Measurements from ENCODE around the gene EXOC5.
"Not testable (repeated sequence)": the region's sequence is repeated elsewhere in the genome, so short reads cannot be mapped to it uniquely, and the experiment has no call there.

The EXOC5 gene

DNA sequence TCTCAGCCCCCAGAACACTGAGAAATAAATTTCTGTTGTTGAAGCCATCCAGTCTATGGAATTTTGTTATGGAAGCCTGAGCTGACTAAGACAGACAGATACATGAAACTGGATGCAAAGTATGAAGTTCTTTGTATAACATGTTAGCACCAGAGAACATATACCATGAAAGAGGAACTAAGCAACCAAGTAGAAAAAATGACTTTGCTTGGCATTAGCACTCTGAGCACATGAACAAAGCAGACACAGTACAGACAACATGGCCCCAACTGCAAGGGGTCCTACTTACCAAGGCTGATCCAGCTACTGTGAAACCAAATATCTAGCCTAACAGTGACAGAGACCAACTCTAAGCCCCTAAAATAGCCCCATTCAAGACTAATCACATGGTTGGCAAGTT is 13.8 kb downstream of the EXOC5 start:
- no peak for DNase-seq (ENCODE audit: low spot score)

DNA sequence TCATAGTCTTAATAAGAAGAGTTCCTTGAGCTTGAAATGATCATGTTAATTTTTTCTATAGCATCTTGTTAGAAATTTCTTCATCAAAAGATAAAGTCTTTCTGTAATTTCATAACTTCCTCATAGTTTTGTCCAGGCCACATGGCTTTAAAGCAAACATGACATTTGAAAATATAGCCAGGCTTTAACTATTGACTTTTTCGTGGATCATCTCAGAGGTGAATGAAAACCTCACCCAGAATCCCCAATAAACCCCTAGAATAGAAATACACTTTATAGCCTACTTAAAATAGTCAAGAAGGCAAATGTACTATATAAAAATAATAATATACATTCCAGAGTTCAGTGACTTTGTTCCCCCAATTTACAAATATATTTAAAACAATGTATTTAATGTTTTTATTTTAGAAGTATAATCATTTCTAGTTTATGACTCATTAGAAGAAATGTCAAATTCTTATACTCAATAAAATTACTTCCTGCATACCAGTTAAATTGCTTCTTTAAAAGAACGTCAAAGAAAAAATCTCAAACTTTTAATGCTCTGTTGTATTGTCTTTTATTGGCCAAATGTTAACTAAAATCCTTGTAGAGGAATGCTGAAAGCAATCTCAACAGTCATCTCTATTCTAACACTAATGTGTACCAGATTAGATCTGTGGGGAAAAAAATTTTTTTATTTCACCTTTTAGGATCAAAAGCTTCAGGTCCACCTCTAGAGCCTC is 21.6 kb downstream of the EXOC5 start:
- no peak for DNase-seq (ENCODE audit: low spot score)

DNA sequence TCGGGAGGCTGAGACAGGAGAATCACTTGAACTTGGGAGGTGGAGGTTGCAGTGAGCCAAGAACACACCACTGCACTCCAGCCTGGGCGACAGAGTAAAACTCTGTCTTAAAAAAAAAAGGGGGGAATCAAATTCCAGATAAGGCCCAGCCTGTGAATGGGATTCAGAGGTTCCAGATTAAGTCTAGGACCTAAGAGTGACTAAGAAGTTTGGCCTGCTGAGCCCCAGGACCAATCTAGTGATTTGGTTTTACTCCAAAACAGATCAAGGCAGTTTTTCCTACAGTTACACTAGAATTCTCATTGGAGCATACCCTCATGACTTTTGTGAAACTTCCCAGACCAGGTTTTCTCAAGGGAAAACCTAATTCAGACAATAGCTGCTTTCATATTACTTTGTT is 22.8 kb downstream of the EXOC5 start:
- DNase-seq (ENCODE audit: low spot score): no peak

DNA sequence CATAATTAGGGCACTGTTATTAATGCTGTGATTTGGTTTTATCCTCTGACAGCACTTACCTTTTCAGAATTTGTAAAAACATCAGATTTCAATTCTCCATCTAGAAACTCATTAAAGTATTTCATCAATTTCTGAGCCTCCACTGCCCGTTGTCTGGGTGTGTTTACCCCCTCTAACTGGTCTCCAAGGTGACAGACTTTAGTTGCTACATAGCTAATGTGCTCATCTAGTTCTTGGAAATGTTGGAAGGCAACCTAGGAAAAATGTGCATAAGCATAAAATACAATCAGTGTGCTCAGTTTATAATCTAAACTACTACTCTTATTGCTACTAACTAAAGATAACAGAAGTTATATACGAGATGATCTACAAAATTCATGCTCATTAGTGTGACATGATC is 24.6 kb downstream of the EXOC5 start:
- peak; percentile 28 for DNase-seq (ENCODE audit: low spot score)

DNA sequence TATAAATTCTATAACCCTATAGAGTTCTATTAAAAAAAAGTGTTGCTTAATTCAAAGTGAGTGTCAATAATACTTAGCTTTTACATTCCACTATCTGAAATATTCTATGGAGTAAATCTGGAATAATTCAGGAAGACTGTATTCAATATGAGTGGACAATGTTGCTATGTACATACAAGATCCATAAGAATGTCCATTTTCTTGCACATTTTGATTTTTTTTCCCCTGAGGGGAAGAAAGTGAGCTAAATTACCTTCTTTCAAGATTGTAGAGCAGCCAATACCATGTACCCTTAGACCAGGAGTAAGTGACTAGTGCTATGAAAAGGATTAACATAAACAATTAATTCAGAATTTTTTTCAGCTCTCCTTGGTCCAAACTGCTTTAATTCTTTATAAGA is 25.4 kb downstream of the EXOC5 start:
- no peak for DNase-seq (ENCODE audit: low spot score)

DNA sequence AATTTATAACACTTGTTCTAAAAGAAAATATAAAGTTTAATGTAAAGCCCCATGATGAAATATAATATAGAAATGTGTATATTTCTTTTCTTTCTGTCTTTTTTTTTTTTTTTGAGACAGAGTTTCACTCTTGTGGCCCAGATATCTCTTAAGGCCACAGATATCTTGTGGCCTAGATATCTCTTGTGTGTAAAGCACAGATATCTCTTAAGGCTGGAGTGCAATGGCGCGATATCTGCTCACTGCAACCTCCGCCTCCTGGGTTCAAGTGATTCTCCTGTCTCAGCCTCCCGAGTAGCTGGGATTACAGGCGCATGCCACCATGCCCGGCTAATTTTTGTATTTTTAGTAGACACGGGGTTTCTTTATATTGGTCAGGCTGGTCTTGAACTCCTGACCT is 28.6 kb downstream of the EXOC5 start:
- DNase-seq (ENCODE audit: low spot score): not testable (repeated sequence)

DNA sequence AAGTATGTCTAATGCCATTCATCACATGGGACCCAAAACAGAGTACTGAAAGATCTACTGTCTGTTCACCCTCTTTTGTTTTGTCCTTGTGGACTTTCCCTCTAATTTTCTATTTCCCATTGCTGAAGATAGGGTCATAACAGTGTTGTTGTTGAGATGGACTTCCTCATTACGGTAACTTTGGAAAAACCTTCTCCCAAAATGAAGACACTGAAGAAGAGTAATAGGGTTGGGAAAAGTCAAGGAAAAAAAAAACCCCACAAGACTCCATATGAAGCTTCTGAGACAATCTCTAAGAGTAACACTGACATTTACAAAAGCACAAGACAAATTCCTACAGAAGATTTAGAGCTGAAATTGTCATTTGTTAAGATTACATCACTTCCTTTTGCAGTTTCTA is 36.7 kb downstream of the EXOC5 start:
- no peak for DNase-seq (ENCODE audit: low spot score)

DNA sequence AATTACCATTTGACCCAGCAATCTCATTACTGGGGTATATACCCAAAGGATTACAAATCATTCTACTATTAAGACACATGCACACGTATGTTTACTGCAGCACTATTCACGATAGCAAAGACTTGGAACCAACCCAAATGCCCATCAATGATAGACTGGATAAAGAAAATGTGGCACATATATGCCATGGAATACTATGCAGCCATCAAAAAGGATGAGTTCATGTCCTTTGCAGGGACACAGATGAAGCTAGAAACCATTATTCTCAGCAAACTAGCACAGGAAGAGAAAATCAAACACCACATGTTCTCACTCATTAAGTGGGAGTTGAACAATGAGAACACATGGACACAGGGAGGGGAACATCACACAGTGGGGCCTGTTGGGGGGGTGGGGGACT is 40.4 kb downstream of the EXOC5 start:
- not testable (repeated sequence) for DNase-seq (ENCODE audit: low spot score)

DNA sequence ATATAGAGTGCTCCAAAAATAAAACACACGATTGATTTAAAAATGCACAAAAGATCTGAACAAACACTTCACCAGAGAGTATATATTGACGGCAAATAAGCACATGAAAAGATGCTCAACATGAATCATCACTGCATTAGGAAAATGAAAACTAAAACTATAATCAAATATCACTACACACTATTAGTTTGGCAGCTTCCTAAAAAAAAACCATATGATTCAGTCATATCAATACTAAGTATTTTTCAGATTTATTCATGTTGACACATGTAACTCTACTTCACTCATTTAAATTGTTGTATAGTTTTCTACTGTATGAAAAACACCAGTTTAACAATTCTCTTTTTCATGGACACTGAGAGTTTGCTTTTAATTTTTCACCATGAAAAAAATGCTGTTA is 41.6 kb downstream of the EXOC5 start:
- DNase-seq (ENCODE audit: low spot score): no peak

DNA sequence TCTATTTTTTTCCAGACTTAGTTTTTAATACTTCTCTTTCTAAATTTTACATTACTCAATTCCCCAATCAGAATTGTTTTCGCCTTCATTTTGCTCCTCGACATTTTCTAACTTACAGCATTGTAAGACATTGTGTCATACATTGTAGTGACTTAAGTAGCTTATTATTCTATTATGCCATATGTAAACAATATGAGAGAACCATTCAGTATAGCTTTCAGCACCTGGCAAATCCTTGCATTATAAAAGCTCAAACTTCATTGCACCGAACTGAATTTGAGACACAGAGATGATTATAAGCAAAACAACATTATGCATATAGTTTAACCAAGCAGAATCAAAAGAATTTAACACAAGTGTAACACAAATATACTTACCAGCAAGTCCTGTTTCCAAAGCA is 46.8 kb downstream of the EXOC5 start:
- DNase-seq (ENCODE audit: low spot score): no peak

DNA sequence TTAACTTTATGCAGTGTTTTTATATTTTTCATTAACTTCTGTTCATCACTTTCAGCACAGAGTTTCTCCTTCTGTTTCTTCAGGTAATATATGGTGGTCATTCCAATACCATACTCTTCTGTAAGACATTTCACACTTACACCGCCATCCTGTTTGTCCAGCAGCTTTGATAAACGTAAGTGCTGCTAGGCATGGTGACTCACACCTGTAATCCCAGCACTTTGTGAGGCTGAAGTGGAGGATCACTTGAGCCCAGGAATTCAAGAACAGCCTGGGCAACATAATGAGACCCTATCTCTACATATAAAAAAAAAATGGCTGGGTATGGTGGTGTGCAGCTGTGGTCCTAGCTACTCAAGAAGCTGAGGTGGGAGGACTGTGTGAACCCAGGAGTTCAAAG is 55.8 kb downstream of the EXOC5 start:
- no peak for DNase-seq (ENCODE audit: low spot score)

DNA sequence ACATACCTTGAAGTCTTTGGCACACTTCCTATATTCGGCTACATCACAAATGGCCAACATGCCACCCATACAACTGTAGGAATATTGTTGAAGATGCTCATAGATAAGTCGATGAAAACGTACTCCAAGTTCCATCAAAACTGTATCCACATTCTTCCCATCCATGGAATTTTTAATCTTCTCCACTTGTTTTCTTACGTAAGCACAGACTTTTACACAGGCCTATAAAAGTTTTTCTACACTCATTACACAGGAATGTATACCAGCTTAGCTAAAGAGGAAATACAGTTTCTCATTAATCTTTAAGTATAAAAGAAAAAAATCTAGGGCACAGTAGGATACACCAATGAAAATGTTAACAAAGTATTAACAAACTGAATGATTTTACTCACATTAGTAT is 59.1 kb downstream of the EXOC5 start:
- no peak for DNase-seq (ENCODE audit: low spot score)

DNA sequence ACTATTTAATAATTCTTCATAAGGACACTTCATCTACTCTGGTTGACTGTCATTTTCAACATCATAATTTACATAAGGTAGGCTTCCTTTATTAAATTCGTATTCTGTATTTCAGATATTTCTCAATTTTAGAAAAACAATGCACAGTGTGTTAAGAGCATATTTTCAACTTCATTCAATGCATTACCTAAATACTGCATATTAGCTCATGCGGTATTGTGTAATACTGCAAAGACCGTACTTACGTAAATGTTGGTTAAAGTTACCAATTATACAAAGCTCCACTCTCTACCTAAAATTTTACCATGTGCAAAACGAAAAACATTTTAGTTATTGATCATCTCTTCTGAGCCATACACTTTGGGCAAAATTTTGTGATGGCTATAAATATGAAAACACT is 62.8 kb downstream of the EXOC5 start:
- no peak for DNase-seq (ENCODE audit: low spot score)

DNA sequence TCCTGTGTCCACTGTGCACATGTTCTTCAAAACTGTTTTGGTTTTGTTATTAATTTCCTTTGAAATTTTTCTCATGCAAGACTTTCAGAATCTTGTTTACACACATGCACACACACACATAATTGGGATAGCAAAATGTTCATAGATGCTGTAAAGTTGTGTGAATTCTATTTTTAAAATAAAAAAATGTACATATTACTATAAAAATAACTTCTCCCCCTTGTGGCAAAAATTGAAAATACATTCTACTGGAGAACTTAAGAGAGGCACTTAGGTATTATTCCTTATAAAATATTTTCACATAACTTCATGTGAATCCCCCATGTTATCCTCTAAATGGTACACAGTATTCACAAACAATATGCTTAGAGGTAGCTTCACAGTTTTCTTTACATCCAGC is 66.0 kb downstream of the EXOC5 start:
- not testable (repeated sequence) for DNase-seq (ENCODE audit: low spot score)

DNA sequence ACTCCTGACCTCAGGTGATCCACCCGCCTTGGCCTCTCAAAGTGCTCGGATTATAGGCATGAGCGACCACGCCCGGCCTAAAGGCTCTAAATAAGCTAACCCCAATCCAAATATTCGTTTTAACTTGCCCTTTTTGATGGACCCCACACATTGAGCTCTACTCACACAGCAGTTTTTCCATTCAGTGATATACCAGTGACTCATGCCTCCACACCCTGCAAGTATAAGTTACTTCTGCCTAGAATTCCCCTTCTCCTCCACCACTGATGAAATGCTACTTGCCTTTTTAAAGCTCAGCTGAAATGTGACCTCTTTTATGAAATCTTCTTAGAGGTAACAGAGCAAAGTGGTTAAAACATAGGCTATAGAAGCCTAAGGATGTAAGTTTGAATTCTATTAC is 68.8 kb downstream of the EXOC5 start:
- DNase-seq (ENCODE audit: low spot score): no peak

DNA sequence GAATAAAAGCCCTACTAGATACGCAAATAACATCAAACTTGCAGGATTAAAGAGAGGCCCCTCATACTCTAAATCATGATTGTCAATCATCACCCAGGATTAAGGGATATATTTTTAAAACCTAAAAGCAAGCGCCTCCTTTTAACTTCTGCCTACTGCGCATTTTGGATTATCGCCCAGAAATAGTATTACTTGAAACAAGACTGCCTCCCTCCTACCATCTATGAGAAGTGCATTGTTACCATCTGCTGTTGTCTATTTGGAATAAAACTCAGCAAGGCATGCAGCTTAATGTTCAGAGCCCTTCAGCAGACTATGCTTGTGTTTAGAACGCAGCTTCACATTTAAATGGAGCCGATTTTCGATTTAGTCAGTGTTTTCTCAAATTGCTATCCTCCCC is 79.6 kb downstream of the EXOC5 start:
- DNase-seq (ENCODE audit: low spot score): peak; percentile 76

DNA sequence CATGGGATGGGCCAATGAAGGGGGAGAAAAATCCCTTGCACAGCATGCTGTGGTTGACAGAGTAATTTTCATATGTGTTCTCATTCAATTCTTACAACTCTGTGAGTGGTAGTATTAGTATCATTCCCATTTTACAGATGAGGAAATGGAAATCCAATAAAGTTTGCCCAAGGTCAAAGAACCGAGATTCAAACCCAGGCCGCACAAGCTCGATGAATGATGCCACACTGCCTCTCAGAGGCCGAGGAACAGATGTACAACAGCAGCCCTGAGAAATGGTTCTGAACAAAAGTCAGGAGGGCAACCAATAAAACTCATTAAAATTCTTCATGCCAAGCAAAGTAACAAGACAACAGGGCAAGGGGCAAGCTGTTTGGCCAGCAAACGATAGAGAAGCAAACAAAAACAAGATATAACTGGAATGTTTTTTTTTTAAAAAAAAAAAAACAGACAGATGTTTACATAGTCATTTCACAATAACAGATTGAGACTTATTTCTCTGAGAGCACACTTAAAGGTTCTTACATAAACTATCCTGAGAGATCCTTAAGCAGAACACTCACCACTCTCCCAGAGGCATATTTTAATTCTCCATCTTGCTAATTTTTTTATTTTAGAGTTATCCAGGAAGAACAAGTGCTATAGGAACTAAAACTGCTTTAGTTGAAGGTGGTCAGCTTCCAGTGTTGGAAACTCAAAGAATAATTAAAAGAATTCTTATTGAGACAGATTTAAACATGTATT is 85.8 kb downstream of the EXOC5 start:
- no peak for DNase-seq (ENCODE audit: low spot score)

DNA sequence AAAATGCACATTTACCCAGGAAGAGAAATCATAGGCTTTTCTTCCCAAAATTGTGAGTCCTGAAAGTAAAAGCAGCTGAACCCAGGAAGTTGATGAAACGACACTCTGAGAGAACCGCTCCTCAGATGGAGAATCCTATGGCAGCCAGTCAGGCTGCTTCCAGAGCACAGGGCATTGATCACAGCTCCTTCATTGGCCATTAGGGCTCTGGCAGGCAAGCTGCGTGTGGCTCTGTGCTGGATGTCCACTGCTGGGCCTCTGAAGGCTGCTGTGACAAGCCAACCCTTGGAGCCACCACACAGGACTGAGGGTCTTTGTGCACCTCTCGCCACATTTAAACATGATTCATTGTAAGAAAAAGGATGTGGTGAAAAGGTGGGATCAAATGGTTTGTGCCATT is 89.4 kb downstream of the EXOC5 start:
- DNase-seq (ENCODE audit: low spot score): no peak

DNA sequence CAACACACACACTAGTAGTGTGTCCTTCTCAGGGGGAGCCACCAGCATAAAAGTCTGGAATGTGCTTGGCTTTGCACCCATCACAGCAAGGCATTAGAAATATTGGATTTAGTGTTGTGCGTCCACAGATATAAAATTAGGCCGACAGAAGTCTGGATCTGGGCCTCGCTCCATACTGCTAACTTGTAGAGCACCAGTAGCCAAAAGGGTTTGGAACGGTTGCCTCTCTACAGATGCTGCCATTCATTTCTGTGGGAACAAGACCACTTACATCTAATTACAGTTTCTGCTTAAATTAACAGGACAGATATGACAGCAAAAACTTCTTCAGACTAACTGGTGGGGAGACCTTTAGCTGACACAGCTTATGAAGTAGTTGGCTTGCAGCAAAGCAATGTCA is 94.2 kb downstream of the EXOC5 start:
- DNase-seq (ENCODE audit: low spot score): no peak

DNA sequence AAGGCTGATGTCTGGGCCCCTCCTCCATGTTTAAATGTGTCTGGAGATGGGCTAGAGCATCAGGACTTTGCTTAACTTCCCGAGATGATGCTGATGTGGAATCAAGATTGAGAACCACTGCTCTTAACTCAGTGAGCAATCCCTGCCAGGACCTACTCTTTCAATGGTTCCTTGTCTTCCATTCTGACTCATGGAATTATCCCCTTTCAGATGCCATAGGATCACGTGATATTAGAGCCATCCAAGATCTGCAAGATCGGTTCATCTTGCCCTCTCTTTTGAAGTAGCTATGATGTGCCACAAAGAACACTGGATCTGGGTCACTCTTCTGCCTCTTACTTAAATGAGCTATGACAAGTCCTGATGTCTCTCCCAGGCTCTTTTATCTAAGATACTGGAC is 96.8 kb downstream of the EXOC5 start:
- no peak for DNase-seq (ENCODE audit: low spot score)

DNA sequence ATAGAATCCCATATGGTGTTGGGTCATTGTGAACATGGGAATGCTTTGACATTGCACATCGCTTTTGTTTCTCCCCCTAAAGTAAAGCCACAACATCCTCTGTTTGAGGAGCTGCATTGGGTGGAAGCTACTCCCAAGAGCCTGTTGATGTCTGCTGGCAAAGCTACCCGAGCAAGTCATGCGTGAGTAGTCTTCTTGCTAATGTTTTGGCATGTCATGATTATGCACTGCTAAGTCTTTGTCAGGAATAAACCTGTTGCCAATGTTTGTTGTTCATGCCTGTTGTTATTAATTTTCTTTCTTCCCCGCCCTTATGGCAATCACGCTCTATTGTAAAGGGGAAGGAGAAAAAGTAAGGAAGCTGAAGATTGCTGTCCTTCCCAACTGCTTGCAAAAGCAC is 97.3 kb downstream of the EXOC5 start:
- DNase-seq (ENCODE audit: low spot score): no peak

DNA sequence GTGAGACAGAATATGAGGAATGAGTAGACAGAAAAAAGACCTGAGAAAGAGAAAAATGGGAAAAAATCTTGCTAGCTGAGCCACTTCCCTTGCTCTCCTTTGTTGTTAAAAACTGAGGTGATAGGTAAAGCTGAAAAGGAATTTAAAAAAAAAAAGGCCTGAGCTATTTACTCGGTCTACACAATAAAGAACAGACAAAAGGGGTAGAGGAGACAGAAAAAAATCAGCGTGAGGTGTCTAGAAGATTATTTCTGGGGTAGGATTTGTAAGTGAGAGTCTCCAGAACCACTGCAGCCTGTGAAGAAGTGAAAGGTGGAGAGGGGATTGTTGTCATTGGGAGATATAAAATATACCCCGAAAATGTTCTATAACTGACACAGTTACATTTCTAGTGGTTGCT is 98.8 kb downstream of the EXOC5 start:
- no peak for DNase-seq (ENCODE audit: low spot score)

DNA sequence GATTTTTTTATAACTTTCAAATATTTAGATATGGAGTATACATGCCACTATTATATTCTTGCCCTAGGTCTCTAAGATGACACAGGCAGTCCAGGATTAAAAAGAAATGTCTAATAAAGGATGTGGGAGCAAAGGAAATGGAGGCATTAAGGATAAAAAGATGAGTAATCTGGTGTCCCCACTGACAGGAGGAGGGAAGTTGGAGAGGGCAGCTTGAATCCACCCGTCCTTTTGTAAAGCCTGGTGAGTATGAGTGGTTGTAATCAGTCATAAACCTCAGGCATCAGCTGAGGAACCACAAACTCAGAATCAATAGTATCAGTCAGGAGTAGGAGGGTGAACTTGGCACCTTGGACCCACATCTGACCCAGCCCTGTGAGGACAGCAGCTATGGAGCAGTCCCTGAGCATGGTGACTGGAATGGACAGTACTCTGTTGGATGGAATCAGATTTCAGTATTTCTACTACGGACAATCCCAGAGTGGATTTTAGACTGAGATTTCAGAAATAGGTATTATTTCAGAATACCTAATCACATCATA is 100.5 kb downstream of the EXOC5 start:
- DNase-seq (ENCODE audit: low spot score): no peak
